H1 (cell line): ENCODE data around the gene INSM1. TPM values are rescaled to one million over a fixed set of nuclear protein-coding genes. Genes with fewer than 3 reads are reported as not detected.

Source experiments
- CTCF ChIA-PET: fragments of 300-600 bp; sonication (Branson Sonifier 250); formaldehyde crosslinking; loops from one replicate; lab custom pipeline; 2021; ENCODE audit not compliant: partially characterized antibody; lab: Charles Lee
- POLR2A ChIA-PET: fragments of 300-600 bp; sonication (Branson Sonifier 250); formaldehyde crosslinking; loops from one replicate; lab custom pipeline; 2021; ENCODE audit warnings: inconsistent platforms; ENCODE audit not compliant: partially characterized antibody; lab: Charles Lee
- DNase-seq, 2 experiments: peaks; one replicate each; pipeline versions ENCODE4 v3.0.0 to v3.0.0-alpha.2; 2010 to 2022; ENCODE audit warnings: low spot score in 2 of 2, low read depth in 1 of 2, mixed read lengths in 1 of 2
- FAIRE-seq: peaks from 2 replicates; lab custom pipeline; 2011; peaks lifted over from hg19 to GRCh38; lab: Jason Lieb, UNC
- H2AFZ ChIP-seq: 2 replicates; pipeline ENCODE4 v1.8.1; 2012; ENCODE audit warnings: low read length, inconsistent platforms
- H2AK5ac ChIP-seq: 2 replicates; pipeline ENCODE4 v1.6.1; 2013; ENCODE audit warnings: low read depth, low read length
- H2BK120ac ChIP-seq: replicated peaks from 2 replicates; pipeline ENCODE3; 2013; ENCODE audit warnings: low read depth, low read length, inconsistent platforms
- H2BK12ac ChIP-seq: 2 replicates; pipeline ENCODE4 v1.6.1; 2013; ENCODE audit warnings: low read depth, low read length
- H2BK15ac ChIP-seq: 2 replicates; pipeline ENCODE4 v1.6.1; 2013; ENCODE audit warnings: low read length
- H2BK20ac ChIP-seq: 2 replicates; pipeline ENCODE4 v1.6.1; 2013; ENCODE audit warnings: low read length
- H2BK5ac ChIP-seq: 2 replicates; pipeline ENCODE4 v1.6.1; 2013; ENCODE audit warnings: low read depth, low read length
- H3K14ac ChIP-seq: 2 replicates; pipeline ENCODE4 v1.6.1; 2013; ENCODE audit warnings: inconsistent platforms; ENCODE audit not compliant: insufficient read length
- H3K18ac ChIP-seq: 2 replicates; pipeline ENCODE4 v1.6.1; 2013; ENCODE audit warnings: low read length; ENCODE audit errors: extremely low read depth
- H3K23ac ChIP-seq: 2 replicates; pipeline ENCODE4 v1.6.1; 2013; ENCODE audit warnings: inconsistent platforms; ENCODE audit not compliant: insufficient read length
- H3K23me2 ChIP-seq: 2 replicates; pipeline ENCODE4 v1.6.1; 2013; ENCODE audit warnings: low read depth, low read length
- H3K27ac ChIP-seq: 2 replicates; pipeline ENCODE4 v1.6.1; 2011; ENCODE audit warnings: low read depth, low read length, inconsistent platforms
- H3K27me3 ChIP-seq, 4 experiments: replicated peaks in 1 of 4; 1 replicate in 1 of 4; 2 replicates in 3 of 4; pipeline versions ENCODE4 v1.6.1 to v1.8.1; 2011 to 2013; ENCODE audit warnings: low read length in 3 of 4, mild to moderate bottlenecking in 3 of 4, inconsistent platforms in 2 of 4, mixed read lengths in 2 of 4, moderate library complexity in 1 of 4; ENCODE audit not compliant: control insufficient read depth in 3 of 4, insufficient read depth in 3 of 4; ENCODE audit errors: extremely low read depth in 1 of 4
- H3K36me3 ChIP-seq, 4 experiments: 2 replicates each; pipeline versions ENCODE4 v1.6.1 to v1.8.1; 2011 to 2013; ENCODE audit warnings: mild to moderate bottlenecking in 4 of 4, low read length in 3 of 4, moderate library complexity in 2 of 4, control low read depth in 1 of 4, inconsistent platforms in 1 of 4; ENCODE audit not compliant: insufficient read depth in 4 of 4, control insufficient read depth in 2 of 4
- H3K4ac ChIP-seq: replicated peaks from 2 replicates; pipeline ENCODE3; 2013; ENCODE audit warnings: low read length, low read depth, mixed read lengths, inconsistent platforms; ENCODE audit not compliant: insufficient read length
- H3K4me1 ChIP-seq, 4 experiments: replicated peaks in 1 of 4; 1 replicate in 1 of 4; 2 replicates in 3 of 4; pipeline versions ENCODE4 v1.6.1 to v1.8.1; 2011 to 2013; ENCODE audit warnings: low read length in 3 of 4, inconsistent platforms in 2 of 4, mixed read lengths in 1 of 4; ENCODE audit not compliant: insufficient read depth in 4 of 4, control insufficient read depth in 3 of 4
- H3K4me2 ChIP-seq, 2 experiments: 2 replicates each; pipeline versions ENCODE4 v1.6.1 to v1.8.1; 2011 to 2013; ENCODE audit warnings: low read depth in 2 of 2, low read length in 2 of 2, control low read depth in 1 of 2, inconsistent platforms in 1 of 2, mild to moderate bottlenecking in 1 of 2; ENCODE audit not compliant: insufficient read depth in 1 of 2
- H3K4me3 ChIP-seq, 4 experiments: fragments of 200-600, 300-600 bp in 1 of 4; sonication (generic), shearing (Covaris generic), sonication (Bioruptor Twin) in 1 of 4; 2 replicates each; pipeline versions ENCODE4 v1.5.1 to v1.8.1; 2011 to 2016; ENCODE audit warnings: low read length in 4 of 4, low read depth in 3 of 4, control low read depth in 2 of 4, inconsistent platforms in 2 of 4, mild to moderate bottlenecking in 2 of 4, mixed read lengths in 1 of 4, moderate library complexity in 1 of 4; ENCODE audit not compliant: insufficient read depth in 2 of 4; ENCODE audit errors: extremely low read depth in 1 of 4
- H3K56ac ChIP-seq: replicated peaks from 2 replicates; pipeline ENCODE3; 2013; ENCODE audit warnings: low read depth, mild to moderate bottlenecking, mixed read lengths, low read length, inconsistent platforms; ENCODE audit not compliant: insufficient read length
- H3K79me1 ChIP-seq: 2 replicates; pipeline ENCODE4 v1.6.1; 2013; ENCODE audit warnings: low read depth, low read length, control low read depth
- H3K79me2 ChIP-seq, 2 experiments: 2 replicates each; pipeline versions ENCODE4 v1.6.1 to v1.8.1; 2012 to 2013; ENCODE audit warnings: low read length in 2 of 2, mild to moderate bottlenecking in 2 of 2, inconsistent platforms in 1 of 2; ENCODE audit not compliant: insufficient read depth in 2 of 2, control insufficient read depth in 1 of 2
- H3K9ac ChIP-seq, 4 experiments: replicated peaks in 1 of 4; 1 replicate in 1 of 4; 2 replicates in 3 of 4; pipeline versions ENCODE4 v1.6.1 to v1.8.1; 2011 to 2013; ENCODE audit warnings: low read depth in 3 of 4, low read length in 3 of 4, control low read depth in 2 of 4, mild to moderate bottlenecking in 2 of 4, moderate library complexity in 2 of 4, inconsistent platforms in 1 of 4; ENCODE audit errors: extremely low read depth in 1 of 4
- H3K9me3 ChIP-seq, 2 experiments: 2 replicates each; pipeline versions ENCODE4 v1.6.1 to v1.8.1; 2012 to 2013; ENCODE audit warnings: mild to moderate bottlenecking in 2 of 2, moderate library complexity in 2 of 2, control low read depth in 1 of 2, inconsistent platforms in 1 of 2, low read depth in 1 of 2, low read length in 1 of 2, mixed read lengths in 1 of 2; ENCODE audit not compliant: insufficient read depth in 2 of 2
- H4K20me1 ChIP-seq, 2 experiments: replicated peaks in 1 of 2; 2 replicates each; pipeline versions ENCODE3 to v1.8.1; 2011 to 2013; ENCODE audit warnings: inconsistent platforms in 2 of 2, low read length in 2 of 2, mild to moderate bottlenecking in 1 of 2; ENCODE audit not compliant: insufficient read depth in 2 of 2, control insufficient read depth in 1 of 2
- H4K5ac ChIP-seq: 2 replicates; pipeline ENCODE4 v1.6.1; 2013; ENCODE audit warnings: low read length, low read depth, mixed read lengths, inconsistent platforms; ENCODE audit not compliant: insufficient read length
- H4K8ac ChIP-seq: 2 replicates; pipeline ENCODE4 v1.8.0; 2013; ENCODE audit warnings: mild to moderate bottlenecking, moderate library complexity, low read length, inconsistent platforms; ENCODE audit not compliant: insufficient read depth; ENCODE audit errors: extremely low read depth
- H4K91ac ChIP-seq: replicated peaks from 2 replicates; pipeline ENCODE3; 2013; ENCODE audit warnings: low read length, mixed read lengths, inconsistent platforms; ENCODE audit not compliant: insufficient read length
- GABPA ChIP-seq: IDR thresholded peaks from 2 replicates; pipeline ENCODE4 v1.6.1; 2011; ENCODE audit warnings: mild to moderate bottlenecking, low read length, moderate library complexity, borderline replicate concordance; ENCODE audit not compliant: insufficient read depth
- KDM1A ChIP-seq: fragments of 200-600, 300-600 bp; sonication (generic); IDR thresholded peaks from 2 replicates; pipeline ENCODE4 v1.7.1; 2016; ENCODE audit warnings: mild to moderate bottlenecking, low read length, borderline replicate concordance
- WGBS, 2 experiments: shearing (Covaris generic) in 1 of 2; methylation state at CpG; one replicate each; pipeline versions ENCODE4 v1.1.6 to v1.1.7; 2013 to 2015; ENCODE audit warnings: low lambda C conversion rate in 2 of 2, mixed read lengths in 2 of 2, inconsistent platforms in 1 of 2, low coverage in 1 of 2, missing lambda C conversion rate in 1 of 2; ENCODE audit not compliant: insufficient replicate concordance in 2 of 2, insufficient coverage in 1 of 2, insufficient read length in 1 of 2; ENCODE audit errors: extremely low coverage in 1 of 2, missing lambda C conversion rate in 1 of 2; 5-methylcytosine and 5-hydroxymethylcytosine counted together
- polyA plus RNA-seq, 7 experiments: library from polyadenylated mRNA; depleted of rRNA in 3 of 7; stranded (reverse) in 5 of 7; unstranded in 2 of 7; fragments of >200 nt in 5 of 7; fragments of 200-250 nt in 2 of 7; gene quantifications; 1 replicate in 5 of 7; 2 replicates in 1 of 7; 4 replicates in 1 of 7; pipeline versions ENCODE4 v1.2.1 to v1.2.3, GENCODE V29; 2011 to 2013; ENCODE audit warnings: missing spikeins in 2 of 7, mixed read lengths in 2 of 7
- total RNA-seq: library from RNA; stranded (reverse); fragmentation: NEBNext Ultra II Directional; extraction: Animal tissue kit (Norgen Biotek cat#: 25700); gene quantifications from 2 replicates; pipeline ENCODE4 v1.2.1, GENCODE V29; 2021

The INSM1 gene
- total and polyA plus RNA-seq, 2 of the 8 experiments (the other 6 are each of a cell fraction or from before 2014, with no cell fraction given) = 0.86 to 2.5 TPM

- FAIRE-seq = no peak
- 91% methylated on average over 13 of the region's 13 CpGs; no CpG with 5 or more reads in 1 of the 2 experiments for WGBS, 2 experiments
Observed at GRCh38 chr20:20391766-20392165, 23.9 kb downstream of the INSM1 start.

More at GRCh38 chr20:20391766-20392165, 23.9 kb downstream of the INSM1 start:
- H3K14ac ChIP-seq = no peak overlapping the region
- H3K79me1 ChIP-seq = no peaks in the 10 kb centered on the region
- no peak overlapping the region for H2AK5ac ChIP-seq
- ChIA-PET POLR2A (no interaction called here), CTCF (interaction anchor here (1.0 to 2.7 kb wide), 3 partner anchors 10 to 22 kb away, joined by 3 to 17 read pairs (median 5); no protein-coding TSS in a partner anchor)
- no peaks in the 10 kb centered on the region for H3K79me2 ChIP-seq
- no peak overlapping the region for H2BK120ac ChIP-seq
- H3K4ac ChIP-seq = no peak overlapping the region
- no peaks in the 10 kb centered on the region for H3K9me3 ChIP-seq
- no peak overlapping the region for H4K5ac ChIP-seq
- H3K36me3 ChIP-seq = no peaks in the 10 kb centered on the region
- H3K9ac ChIP-seq = no peak overlapping the region
- H3K56ac ChIP-seq = no peak overlapping the region
- no peaks in the 10 kb centered on the region for H3K27me3 ChIP-seq
- no peak overlapping the region for H4K8ac ChIP-seq
- H2BK12ac ChIP-seq = no peak overlapping the region
- no peak overlapping the region for H4K91ac ChIP-seq
- H2BK15ac ChIP-seq = no peak overlapping the region; the same call in 1 of the 2 replicates
- no peak overlapping the region for H3K23ac ChIP-seq
- H3K27ac ChIP-seq = no peak overlapping the region
- no peak for DNase-seq
- no peak overlapping the region for H2BK20ac ChIP-seq
- no peak overlapping the region for H2BK5ac ChIP-seq
- H3K4me2 ChIP-seq = no peak overlapping the region
- H4K20me1 ChIP-seq = peaks cover 0 to 2% of the 10 kb centered on the region in 2 experiments
- peaks cover 0 to 16% (median 12%) of the 10 kb centered on the region in 4 experiments; a peak in 6 of 7 replicates for H3K4me1 ChIP-seq
- no peak overlapping the region for H2AFZ ChIP-seq
- H3K4me3 ChIP-seq = no peak overlapping the region
- H3K23me2 ChIP-seq = no peaks in the 10 kb centered on the region
- TF ChIP-seq GABPA = no peak
- TF ChIP-seq KDM1A = no peak
- no peak overlapping the region for H3K18ac ChIP-seq
